ENCODE data around the gene POLR3A.

The POLR3A gene

DNA sequence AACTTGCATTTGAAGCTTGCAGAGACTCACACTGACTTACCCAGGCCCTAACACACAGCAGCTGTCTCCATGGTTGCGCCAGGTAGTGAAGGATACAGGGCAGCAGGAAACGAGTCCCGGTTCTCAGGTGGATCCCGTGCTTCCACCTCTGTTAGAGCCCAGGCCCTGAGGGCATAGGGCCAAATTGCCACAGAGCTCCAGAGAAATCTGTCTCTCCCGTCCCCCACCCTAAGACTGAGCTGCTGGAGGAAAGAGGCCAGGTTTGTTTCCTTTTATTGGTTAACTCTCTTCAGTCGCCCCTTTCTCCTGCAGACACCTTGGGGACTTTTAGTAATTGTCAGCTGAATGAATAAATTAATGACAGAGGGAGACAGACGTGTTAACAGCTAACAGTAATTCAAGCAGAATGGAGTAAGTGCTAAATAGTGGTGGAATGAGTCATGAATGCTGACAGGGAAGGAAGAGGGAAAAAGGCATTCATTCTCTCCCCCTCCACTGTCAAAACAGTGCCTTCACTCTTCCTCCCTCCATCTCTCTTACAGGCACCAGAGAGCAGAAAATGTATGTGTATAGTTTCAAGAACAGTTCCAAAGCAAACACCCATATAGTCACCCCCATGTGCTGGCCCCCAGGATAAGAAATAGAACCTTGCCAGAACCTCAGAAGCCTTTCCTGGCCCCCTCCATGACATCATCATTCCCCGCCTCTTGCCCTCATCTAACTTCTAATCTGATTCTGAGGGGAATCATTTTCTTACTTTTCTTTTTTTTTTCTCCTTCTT, 86.0 kb downstream of the POLR3A start:
- DNase-seq (ENCODE audit: low read depth): no peak

DNA sequence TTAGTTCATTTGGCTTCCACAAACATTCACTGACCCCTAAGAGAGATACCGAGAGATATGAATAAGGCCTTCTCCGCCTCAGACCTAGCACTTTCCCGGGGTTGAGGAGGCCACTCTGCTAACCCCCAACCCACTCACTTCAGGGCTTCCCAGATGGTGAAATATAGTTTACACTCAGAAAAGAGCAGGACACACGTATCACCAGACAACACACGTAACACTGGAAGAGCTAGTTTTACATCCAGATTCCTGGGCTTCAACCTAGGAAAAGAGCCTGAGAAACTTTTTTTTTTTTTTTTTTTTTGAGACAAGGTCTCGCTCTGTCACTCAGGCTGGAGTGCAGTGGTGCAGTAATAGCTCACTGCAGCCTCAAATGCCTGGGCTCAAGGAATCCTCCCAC, 87.5 kb downstream of the POLR3A start:
- DNase-seq (ENCODE audit: low read depth): no peak

DNA sequence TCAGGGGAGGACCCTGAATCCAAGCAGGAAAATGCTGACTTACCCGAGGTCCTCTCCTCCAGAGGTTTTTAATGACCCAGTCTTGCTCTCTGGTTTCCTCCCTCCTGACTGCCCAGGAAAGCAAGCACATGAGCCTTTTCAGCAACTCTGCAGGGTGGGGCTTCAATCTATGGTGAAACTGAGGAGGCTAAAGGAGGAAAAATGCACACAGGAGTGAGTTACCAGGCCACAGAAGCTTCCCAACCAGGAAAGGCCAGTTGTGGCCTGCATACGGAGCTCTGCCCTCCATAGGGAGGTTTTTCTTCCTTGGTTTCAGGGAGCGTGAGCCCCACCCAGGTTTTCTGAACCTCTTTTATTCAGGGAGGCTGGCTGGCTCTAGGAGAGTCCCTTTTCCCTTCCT, 88.7 kb downstream of the POLR3A start:
- DNase-seq (ENCODE audit: low read depth): no peak

DNA sequence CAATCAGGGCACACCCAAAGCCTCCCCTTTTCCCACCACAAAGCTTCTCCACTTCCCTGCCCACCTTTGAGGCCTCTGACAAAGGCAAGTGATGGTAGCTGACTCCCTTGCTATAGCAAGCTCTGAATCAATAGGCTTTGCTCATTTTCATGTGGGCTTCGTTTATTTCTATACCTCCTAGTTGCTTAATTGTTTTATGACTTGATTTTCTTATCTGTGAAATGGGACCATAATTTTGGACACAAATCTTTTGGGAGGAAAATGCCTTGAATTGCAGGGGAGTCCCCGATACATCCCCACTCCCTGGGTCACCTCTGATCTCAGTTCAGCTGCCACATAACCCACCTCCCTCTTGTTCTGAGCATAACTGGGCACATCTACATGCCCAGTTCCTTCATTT, 89.1 kb downstream of the POLR3A start:
- DNase-seq (ENCODE audit: low read depth): no peak

DNA sequence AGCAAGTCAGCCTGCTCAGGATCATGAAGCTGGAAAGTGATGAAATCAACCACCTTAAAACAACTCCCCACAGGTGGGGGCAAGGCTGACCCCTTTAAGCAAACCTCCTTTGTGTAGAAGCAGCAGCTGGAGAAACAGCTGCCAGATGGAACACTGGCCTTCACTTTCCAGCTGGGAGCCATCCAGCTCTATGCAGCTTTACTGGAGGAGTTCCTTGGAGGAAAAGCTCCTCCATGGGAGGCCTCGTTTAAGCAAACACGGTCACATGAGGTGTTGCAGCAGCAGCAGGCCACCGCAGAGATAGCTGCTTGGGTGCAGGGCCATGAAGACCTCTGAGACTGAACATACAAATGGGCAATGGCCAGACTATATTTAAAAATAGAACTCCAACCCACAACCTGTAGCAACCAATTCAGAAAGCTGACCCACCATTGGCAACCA, 89.7 kb downstream of the POLR3A start:
- no peak for DNase-seq (ENCODE audit: low read depth)

DNA sequence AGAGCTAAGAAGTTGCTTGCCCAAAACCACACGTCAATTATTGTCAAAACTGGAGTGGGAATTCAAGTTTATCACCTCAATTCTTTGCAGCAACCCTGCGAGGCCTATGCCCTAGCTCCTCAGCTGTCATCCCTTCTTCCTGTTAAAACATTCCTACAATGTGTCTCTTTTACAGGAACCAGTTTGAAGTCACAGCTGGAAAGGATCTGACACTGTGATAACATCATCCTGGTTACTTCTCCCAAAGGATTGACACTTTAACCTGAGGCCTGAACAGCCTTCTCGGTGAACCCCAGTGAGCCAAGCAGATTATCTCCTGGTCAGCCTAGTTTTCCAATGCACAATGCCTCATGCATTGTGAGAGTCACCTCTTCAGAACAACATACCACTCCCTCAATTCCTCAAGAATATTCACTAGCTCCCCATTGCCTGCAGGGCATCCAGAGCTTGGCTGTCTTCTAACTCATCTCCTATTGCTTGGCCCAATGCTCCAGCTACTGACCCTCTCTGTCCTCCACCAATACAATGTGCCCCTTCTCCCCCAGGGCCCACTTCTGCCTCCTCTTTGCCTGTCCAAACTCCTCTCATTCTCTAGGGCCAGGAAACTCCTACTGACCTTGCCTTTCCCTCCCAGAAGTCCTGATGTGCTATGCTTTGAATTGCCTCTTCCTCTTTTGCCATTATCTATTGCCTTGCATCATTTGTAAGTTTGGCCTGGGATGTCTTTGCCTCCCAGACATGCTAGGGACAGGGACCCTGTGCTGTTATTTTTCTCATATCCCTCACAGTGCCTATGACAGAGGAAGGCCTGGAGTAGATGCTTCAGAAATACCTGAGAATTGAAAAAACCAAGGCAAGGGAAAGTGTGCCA, 92.4 kb downstream of the POLR3A start:
- DNase-seq (ENCODE audit: low read depth): no peak

DNA sequence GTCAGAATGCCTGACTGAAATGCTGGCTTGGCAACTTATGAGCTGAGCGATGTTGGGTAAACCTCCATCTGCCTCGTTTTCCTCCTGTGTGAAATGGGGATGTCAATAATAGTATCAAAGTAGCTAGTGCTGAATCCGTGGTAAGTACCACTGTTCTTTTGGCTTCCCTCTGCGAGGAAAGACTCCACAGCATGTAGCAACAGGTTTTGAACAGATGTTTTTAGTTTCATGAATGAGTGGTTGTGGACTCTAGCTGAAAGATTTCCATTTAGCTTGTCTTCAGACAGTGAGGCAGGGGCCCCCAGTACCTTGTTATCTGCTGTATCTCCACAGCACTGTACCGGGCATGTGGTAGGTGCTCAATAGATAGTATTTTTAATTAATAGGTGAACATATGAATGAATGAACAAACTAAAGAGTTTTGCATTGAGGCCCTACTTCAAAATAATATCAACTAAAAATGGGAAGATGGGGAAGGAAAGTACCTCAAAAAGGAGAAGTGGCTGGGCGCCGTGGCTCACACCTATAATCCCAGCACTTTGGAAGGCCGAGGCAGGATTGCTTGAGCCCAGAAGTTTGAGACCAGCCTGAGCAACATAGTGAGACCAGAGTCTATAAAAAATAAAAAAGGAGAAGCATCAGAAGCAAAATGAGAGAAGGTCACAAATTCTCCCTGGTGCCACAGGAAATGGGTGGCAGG, 97.1 kb downstream of the POLR3A start:
- no peak for DNase-seq (ENCODE audit: low read depth)

DNA sequence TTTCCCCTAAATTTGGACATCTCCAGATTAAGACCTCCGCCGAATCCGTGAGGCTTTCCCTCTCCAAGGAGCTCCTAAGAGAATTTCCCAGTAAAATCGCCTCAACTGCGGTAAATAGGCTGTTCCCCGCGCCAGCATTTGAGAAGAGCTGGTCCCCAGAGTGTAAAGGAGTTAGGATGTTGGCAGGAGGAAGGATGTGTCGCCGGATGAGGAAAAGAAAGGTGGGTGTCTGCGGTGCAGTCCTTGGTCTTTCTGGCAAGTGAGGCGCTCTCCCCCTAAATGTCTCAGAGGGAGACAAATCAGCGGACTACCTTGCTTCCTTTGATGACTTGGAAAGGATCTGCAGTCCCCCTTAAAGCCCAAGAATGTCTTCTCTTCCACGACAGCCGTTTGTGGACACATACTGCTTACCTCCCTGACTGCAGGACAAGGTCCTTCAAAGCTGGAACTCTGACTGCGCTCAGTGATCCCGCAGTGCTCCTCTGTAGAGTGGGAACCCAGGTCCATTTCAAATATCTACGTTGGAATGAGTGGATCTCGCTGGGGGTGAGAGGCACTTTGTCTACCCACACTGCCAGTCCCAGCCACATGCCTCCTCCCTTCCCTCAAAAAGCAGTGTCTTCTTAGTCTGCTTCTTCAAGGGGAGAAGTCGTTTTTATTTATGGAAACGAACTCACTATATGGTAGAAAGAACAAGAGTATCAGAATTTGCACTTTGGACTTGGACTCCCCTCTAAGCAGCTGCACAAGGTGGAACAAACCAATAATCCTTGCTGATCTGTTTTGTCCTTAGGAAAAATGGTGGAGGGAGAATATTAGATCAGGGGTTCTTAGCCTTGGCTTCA, 101.7 kb downstream of the POLR3A start:
- DNase-seq (ENCODE audit: low read depth): no peak

DNA sequence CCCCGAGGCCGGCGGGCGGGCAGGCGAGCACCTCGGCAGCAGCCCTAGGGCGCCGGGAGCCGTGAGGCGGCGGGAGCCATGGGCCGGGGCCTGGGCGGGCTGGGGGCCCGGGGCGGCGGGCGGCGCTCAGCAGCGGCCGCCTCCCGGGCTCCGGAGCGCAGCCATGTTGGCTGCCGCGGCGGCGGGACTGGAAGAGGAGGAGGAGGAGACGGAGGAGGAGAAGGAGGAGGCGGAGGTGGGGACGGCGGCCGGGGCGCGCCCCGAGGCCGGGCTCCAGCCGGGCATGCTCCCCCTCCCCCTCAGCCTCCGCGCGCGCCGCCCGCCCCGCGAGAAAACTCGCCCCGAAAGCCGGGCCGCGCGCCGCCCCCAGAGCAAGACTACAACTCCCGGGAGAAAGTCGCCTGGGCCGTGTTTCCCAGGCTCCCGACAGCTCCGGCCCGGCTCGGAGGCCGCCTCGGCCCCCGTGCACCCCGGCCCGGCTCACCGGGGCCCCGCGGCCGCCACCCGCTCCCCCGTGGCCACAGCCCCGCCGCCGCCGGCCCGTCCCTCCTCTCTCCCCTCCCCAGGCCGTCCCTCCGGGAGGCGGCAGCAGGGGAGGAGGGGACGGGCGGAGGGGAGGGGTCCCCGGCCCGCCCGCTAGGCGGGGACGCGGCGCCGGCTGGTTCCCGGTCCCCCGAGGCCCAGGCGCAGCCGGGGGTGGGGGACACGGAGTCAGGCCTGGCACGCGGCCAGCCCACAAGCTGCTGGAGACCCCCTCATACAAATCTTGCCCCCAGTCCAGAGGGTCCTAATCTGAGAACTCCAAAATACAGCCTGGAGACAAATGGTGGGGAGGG, 102.5 kb downstream of the POLR3A start, which contains the start of gene DLG5:
Gene DLG5, minus strand, starts transcription at position 190 of the 836 bp plus-strand sequence. CDS start 235 bp downstream, outside the sequence.
- DNase-seq (ENCODE audit: low read depth): no peak

DNA sequence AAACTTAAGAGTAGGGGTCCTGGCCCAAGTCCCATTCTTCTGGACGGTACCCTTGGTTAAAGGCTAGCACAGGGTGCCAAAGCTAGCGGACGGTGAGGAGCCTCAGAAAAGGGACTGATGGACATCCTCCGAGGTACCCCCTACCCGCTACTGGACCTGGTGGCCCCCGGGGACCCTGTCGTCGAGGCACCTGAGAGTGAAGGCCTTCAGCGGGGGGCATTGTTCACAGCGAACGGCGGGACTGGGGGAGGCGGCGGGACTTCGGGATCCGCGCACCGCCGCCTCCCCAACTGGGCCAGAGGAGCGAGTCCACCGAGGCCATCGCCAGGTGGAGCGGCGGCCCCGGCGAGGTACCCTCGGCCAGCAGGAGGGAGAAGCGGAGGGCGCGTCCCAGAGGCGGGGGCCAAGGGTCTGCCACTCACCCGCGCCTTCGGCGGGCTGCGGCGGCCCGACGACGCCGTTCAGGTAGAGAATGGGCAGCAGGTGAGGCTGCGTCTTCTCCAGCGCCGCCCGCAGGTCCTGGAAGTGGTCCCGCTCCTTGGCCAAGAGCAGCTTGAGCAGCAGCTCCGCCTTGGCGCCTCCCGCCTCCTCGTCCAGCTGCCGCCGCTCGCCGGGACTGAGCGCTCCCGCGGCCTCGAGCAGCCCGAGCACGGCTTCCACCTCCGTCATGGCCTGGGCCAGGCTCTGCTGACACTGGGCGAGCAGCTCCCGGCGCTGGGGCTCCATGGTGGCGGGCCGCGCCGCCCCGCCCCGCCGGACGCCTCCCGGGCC, 103.3 kb downstream of the POLR3A start:
- no peak for DNase-seq (ENCODE audit: low read depth)

DNA sequence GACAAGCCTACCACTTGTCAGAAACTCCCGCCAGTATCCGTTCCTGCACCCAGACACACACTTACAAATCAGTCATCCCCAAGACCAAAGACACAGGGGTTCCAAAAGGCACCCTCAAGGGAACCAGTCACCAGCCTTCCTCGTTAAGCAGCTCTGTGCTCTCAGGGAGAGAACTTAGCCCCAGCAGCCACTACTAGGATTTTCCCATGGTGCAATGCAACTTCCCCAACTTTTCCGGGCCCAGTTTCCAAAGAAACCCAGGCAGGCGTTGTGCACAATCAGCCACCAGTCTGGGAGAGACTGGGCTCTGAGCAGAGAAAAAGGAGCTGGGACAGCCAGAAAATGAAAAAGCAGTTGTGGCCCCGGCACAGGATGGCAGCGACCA, 103.9 kb downstream of the POLR3A start:
- DNase-seq (ENCODE audit: low read depth): no peak

DNA sequence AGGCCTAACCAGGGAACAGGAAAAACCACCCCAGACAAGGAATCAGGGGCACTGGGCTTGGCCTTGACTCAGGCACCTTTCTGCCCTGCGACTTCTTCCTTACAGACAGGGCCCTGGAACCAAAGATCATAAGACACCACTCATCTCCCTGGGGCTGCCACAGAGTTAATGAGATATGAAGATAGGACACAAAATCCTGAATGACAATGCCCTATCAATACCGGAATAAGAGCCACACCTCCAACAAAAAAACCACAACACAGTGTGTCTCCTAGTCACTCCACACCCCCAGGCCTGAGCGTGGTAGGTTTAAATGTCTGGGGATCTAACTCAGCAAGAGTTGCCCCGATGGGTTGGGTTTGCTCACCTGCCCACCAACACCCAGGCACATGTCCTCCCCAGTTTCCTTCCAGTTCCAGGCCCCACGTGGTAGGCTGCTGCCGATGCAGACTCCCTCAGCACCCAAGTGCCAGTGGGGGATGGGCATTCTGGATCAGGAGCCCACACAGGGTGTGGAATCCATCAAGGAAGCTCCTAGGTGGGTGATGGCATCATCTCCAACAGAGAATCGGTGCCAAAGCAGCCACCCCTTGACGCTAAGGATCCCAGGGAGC, 106.6 kb downstream of the POLR3A start:
- no peak for DNase-seq (ENCODE audit: low read depth)

DNA sequence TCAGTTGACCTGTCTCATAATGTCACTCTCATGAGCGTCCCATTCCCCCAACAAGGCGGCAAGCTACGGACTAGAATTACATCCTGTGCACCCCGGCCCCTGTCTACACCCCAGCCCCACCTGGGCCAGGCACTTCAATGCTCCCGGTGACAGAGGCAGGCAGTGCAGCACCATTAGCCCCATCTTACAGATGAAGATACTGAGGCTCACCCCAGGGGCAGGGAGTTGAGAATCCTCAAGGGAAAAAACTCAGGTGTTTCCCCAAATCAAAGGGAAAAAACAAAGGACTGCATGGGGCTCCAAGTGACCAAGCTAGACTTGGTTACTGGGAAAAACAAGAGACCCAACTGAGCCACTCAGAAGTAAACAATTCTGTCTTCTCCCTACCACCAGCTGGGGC, 107.3 kb downstream of the POLR3A start:
- no peak for DNase-seq (ENCODE audit: low read depth)

DNA sequence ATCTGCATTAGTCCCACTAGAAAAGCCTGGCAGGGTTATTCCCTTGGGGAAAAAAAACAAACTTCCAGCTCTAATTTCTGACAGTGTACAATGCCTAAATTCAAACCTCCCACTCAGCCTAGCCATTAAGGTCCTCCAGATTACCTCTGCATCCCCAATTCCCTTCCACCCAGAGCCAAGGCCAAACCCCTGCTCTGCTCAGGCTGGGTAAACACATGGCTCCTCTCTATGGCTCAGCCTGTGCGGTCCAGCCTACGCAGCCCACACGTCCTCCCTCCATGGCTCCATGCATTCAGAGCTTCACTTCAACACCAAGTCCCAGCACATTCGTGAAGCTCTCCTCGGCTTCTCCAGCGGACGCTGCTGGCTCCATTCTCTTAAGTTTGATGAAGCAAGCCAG, 107.9 kb downstream of the POLR3A start:
- no peak for DNase-seq (ENCODE audit: low read depth)

DNA sequence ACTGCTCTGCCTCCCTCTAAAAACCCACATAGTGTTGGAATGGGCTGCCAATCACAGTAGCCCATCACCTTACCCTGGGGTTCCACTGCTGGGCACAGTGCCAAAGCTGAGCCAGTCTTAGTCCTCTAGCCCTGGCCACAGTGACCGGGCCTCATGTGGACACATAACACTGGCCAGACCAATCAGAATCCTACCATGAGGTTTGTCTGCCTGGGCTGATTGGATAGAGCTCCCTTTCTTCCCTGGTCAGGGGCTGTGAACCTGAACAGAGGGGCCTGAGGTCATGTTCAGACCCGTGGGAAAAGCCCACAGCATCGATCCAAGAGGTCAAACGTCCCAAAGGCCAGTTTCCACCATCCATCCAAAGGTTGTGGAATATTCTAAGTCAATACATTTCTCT, 108.8 kb downstream of the POLR3A start:
- no peak for DNase-seq (ENCODE audit: low read depth)

DNA sequence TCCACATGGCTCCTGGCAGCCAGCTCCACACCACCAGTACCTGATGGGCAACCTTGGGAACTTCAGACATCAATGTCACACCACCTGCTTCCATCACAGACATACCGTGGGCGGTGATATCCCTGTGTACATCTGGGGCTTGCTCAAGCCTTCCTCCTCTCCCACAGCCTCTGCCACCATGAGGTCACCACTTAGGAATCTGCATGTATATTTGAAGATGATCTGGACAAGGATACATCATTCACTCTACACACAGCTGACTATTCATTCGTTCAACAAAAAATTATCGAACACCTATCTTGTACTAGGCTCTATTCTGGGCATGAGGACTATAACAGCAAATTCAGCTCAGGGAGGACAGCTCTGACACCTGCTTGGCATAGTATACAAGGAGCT, 109.6 kb downstream of the POLR3A start:
- no peak for DNase-seq (ENCODE audit: low read depth)

All from stimulated activated CD8-positive, alpha-beta memory T cell treated with anti-CD3 and anti-CD28 coated beads, Interleukin-15, amount 100 ng/mL, for 1 hour (primary cell).